ENCODE data around the gene BARHL1. TPM values are rescaled to one million over a fixed set of nuclear protein-coding genes. Genes with fewer than 3 reads are reported as not detected.

BARHL1 gene
- total RNA-seq, 2 donors from 2014 or later = not detected

GRCh38 chr9:132631685-132632084 is 49.3 kb downstream of the BARHL1 start:
- no peak for TF ChIP-seq POLR2AphosphoS5 (IDR thresholded peaks at IDR 0.05)
- Histone ChIP-seq H3K4me3 (no peak overlapping the region), H3K27me3 (replicated peaks; ENCODE audit: insufficient read depth) (no peaks in the 10 kb centered on the region), H3K9me3 (no peaks in the 10 kb centered on the region), H3K4me1 (replicated peaks) (peaks cover 4% of the 10 kb centered on the region), H3K27ac (no peak overlapping the region), H3K36me3 (no peaks in the 10 kb centered on the region)
- WGBS = 79% methylated on average over 7 of the region's 7 CpGs
- intact Hi-C loops (cut with DNase I) = no loop called here
- DNase-seq (ENCODE audit: low spot score) = no peak

GRCh38 chr9:132632413-132633129 is 50.2 kb downstream of the BARHL1 start:
- Histone ChIP-seq H3K4me1 (replicated peaks) (peaks cover 8% of the 10 kb centered on the region), H3K27ac (no peak overlapping the region), H3K36me3 (no peaks in the 10 kb centered on the region), H3K4me3 (no peak overlapping the region), H3K27me3 (replicated peaks; ENCODE audit: insufficient read depth) (no peaks in the 10 kb centered on the region), H3K9me3 (no peaks in the 10 kb centered on the region)
- TF ChIP-seq POLR2AphosphoS5 (IDR thresholded peaks at IDR 0.05) = no peak
- no peak for TF ChIP-seq CTCF (IDR thresholded peaks at IDR 0.05)
- TF ChIP-seq POLR2A (IDR thresholded peaks at IDR 0.05) = no peak
- intact Hi-C loops (cut with DNase I) = no loop called here
- no peak for DNase-seq (ENCODE audit: low spot score)
- WGBS = 82% methylated on average over 7 of the region's 7 CpGs

- Histone ChIP-seq H3K27me3 (replicated peaks; ENCODE audit: insufficient read depth) (no peaks in the 10 kb centered on the region), H3K4me3 (no peak overlapping the region), H3K9me3 (no peaks in the 10 kb centered on the region), H3K36me3 (no peaks in the 10 kb centered on the region), H3K4me1 (replicated peaks) (peaks cover 8% of the 10 kb centered on the region), H3K27ac (no peak overlapping the region)
- TF ChIP-seq POLR2AphosphoS5 (IDR thresholded peaks at IDR 0.05) (no peak), CTCF (IDR thresholded peaks at IDR 0.05) (no peak), POLR2A (IDR thresholded peaks at IDR 0.05) (no peak)
- no peak for DNase-seq (ENCODE audit: low spot score)
- WGBS = 96% methylated on average over 3 of the region's 3 CpGs
- intact Hi-C loops (cut with DNase I) = no loop called here
Measured at GRCh38 chr9:132634327-132634726, 51.9 kb downstream of the BARHL1 start.

- intact Hi-C loops (cut with DNase I) = no loop called here
- 44% methylated on average over 12 of the region's 12 CpGs for WGBS
- H3K27me3 ChIP-seq (replicated peaks; ENCODE audit: insufficient read depth) = no peaks in the 10 kb centered on the region
- peak; percentile 67 for DNase-seq (ENCODE audit: low spot score)
- no peaks in the 10 kb centered on the region for H3K9me3 ChIP-seq
- H3K4me3 ChIP-seq = no peak overlapping the region
- TF ChIP-seq POLR2A (IDR thresholded peaks at IDR 0.05) (no peak), CTCF (IDR thresholded peaks at IDR 0.05) (no peak), POLR2AphosphoS5 (IDR thresholded peaks at IDR 0.05) (peak; percentile 66)
- peaks cover 8% of the 10 kb centered on the region for H3K4me1 ChIP-seq (replicated peaks)
- peak overlapping the region; percentile 78 to 80 for H3K27ac ChIP-seq
- H3K36me3 ChIP-seq = no peaks in the 10 kb centered on the region
Measured at GRCh38 chr9:132637351-132637750, 54.9 kb downstream of the BARHL1 start.

GRCh38 chr9:132637801-132638200 is 55.4 kb downstream of the BARHL1 start:
- Histone ChIP-seq H3K4me3 (no peak overlapping the region), H3K27me3 (replicated peaks; ENCODE audit: insufficient read depth) (no peaks in the 10 kb centered on the region), H3K4me1 (replicated peaks) (peaks cover 8% of the 10 kb centered on the region), H3K27ac (peak overlapping the region; percentile 78 to 80), H3K36me3 (no peaks in the 10 kb centered on the region), H3K9me3 (no peaks in the 10 kb centered on the region)
- intact Hi-C loops (cut with DNase I) = no loop called here
- no peak for DNase-seq (ENCODE audit: low spot score)
- TF ChIP-seq CTCF (IDR thresholded peaks at IDR 0.05) = no peak
- WGBS = 68% methylated on average over 12 of the region's 12 CpGs

All from prostate gland (tissue), 2 donors.